DND-41 (cell line): ENCODE results near the gene PRRT1B.
"Not testable (repeated sequence)": the region's sequence is repeated elsewhere in the genome, so short reads cannot be mapped to it uniquely, and the experiment has no call there.

Experiments used
- ATAC-seq: fragments of 200-7000 bp; cut with Tn5 transposase; 3 replicates; pipeline ENCODE4 v1.9.1; 2021; ENCODE audit warnings: low read depth; ENCODE audit not compliant: insufficient read depth
- DNase-seq: peaks from one replicate; pipeline ENCODE4 v3.0.0-alpha.2; 2020
- H2AFZ ChIP-seq: 2 replicates; pipeline ENCODE4 v1.6.0; 2012; ENCODE audit warnings: low read depth, low read length
- H3K27ac ChIP-seq: 2 replicates; pipeline ENCODE4 v1.5.1; 2012; ENCODE audit warnings: low read length, inconsistent platforms
- H3K27me3 ChIP-seq: fragments of 200-600 bp; sonication (generic); 2 replicates; pipeline ENCODE4 v1.6.0; 2012; ENCODE audit warnings: low read length, mild to moderate bottlenecking, inconsistent platforms; ENCODE audit not compliant: insufficient read depth, poor library complexity
- H3K36me3 ChIP-seq: 2 replicates; pipeline ENCODE4 v1.5.1; 2012; ENCODE audit warnings: low read length, inconsistent platforms; ENCODE audit not compliant: insufficient read depth
- H3K4me1 ChIP-seq: 2 replicates; pipeline ENCODE4 v1.5.1; 2012; ENCODE audit warnings: mild to moderate bottlenecking, low read length; ENCODE audit not compliant: insufficient read depth
- H3K4me2 ChIP-seq: 2 replicates; pipeline ENCODE4 v1.6.0; 2012; ENCODE audit warnings: mild to moderate bottlenecking, moderate library complexity, low read length, inconsistent platforms; ENCODE audit not compliant: insufficient read depth
- H3K4me3 ChIP-seq, 2 experiments: fragments of 200-600 bp in 1 of 2; shearing (Covaris generic) in 1 of 2; 2 replicates each; pipeline ENCODE4 v1.5.1; 2012 to 2016; ENCODE audit warnings: inconsistent platforms in 2 of 2, low read length in 2 of 2, mild to moderate bottlenecking in 2 of 2, low read depth in 1 of 2, moderate library complexity in 1 of 2
- H3K79me2 ChIP-seq: 2 replicates; pipeline ENCODE4 v1.6.0; 2012; ENCODE audit warnings: low read length, inconsistent platforms; ENCODE audit not compliant: insufficient read depth
- H3K9ac ChIP-seq: 2 replicates; pipeline ENCODE4 v1.6.0; 2012; ENCODE audit warnings: low read depth, mild to moderate bottlenecking, inconsistent platforms, low read length, moderate library complexity
- H3K9me3 ChIP-seq: 2 replicates; pipeline ENCODE4 v1.5.1; 2012; ENCODE audit warnings: low read length, moderate library complexity, mild to moderate bottlenecking, inconsistent platforms; ENCODE audit not compliant: insufficient read depth, severe bottlenecking
- H4K20me1 ChIP-seq: 2 replicates; pipeline ENCODE4 v1.6.0; 2012; ENCODE audit warnings: low read length; ENCODE audit not compliant: insufficient read depth
- EZH2 ChIP-seq: IDR thresholded peaks from 3 replicates; pipeline ENCODE4 v1.6.1; 2012; ENCODE audit warnings: borderline replicate concordance, low read depth, mild to moderate bottlenecking, moderate library complexity, low read length, inconsistent platforms; ENCODE audit not compliant: severe bottlenecking
- TF ChIP-seq, protein P1 (sequence below): IDR thresholded peaks from 2 replicates; pipeline ENCODE4 v1.5.1; 2012; ENCODE audit warnings: borderline replicate concordance, low read length, moderate library complexity, mild to moderate bottlenecking; ENCODE audit not compliant: poor library complexity, severe bottlenecking; ENCODE audit errors: extremely low read depth

The PRRT1B gene

DNA sequence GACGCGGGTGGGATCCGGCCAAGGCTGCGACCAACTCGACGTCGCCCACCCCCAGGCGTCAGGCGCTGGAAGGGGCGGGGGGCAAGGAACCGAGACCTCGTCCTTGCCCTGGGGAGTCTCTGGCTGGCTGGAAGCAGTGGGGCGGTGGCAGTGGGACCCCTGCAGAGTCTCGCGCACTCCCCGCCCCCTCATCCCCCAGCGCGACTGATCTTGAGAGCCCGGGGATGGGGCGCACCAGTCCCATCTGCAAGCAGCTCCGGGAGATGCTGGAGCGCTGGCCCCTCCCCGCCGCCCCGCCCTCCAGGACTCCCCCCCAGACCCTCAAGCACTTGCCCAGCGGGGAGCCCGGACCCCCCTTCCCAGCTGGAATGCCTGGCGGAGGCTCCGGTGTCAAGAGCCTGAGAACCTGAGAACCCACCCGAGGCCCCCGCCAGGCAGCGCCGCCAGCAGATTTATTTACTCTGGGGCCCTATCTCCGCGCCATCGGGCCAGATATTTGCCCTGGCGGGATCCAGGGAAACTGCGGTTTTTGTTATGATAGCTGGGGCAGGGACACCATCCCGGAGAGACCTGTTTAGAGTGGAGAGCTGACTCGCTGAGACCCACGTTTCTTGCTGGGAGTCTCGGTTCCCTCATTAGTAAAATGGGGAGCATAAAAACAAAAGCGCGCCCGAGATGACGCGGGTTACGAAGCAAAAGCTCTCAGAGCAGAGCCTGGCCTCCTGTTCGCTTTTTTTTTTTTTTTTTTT lies 1.2 kb downstream of the PRRT1B start:
- ATAC-seq, result no peak
- no peaks in the 10 kb centered on the region for H3K27me3 ChIP-seq
- H3K9ac ChIP-seq, result no peak overlapping the region
- H3K27ac ChIP-seq, result no peak overlapping the region
- TF ChIP-seq EZH2, result no peak
- TF ChIP-seq, protein P1, sequence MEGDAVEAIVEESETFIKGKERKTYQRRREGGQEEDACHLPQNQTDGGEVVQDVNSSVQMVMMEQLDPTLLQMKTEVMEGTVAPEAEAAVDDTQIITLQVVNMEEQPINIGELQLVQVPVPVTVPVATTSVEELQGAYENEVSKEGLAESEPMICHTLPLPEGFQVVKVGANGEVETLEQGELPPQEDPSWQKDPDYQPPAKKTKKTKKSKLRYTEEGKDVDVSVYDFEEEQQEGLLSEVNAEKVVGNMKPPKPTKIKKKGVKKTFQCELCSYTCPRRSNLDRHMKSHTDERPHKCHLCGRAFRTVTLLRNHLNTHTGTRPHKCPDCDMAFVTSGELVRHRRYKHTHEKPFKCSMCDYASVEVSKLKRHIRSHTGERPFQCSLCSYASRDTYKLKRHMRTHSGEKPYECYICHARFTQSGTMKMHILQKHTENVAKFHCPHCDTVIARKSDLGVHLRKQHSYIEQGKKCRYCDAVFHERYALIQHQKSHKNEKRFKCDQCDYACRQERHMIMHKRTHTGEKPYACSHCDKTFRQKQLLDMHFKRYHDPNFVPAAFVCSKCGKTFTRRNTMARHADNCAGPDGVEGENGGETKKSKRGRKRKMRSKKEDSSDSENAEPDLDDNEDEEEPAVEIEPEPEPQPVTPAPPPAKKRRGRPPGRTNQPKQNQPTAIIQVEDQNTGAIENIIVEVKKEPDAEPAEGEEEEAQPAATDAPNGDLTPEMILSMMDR, result no peak
- no peaks in the 10 kb centered on the region for H3K79me2 ChIP-seq
- DNase-seq, result no peak
- no peak overlapping the region for H3K4me2 ChIP-seq
- H4K20me1 ChIP-seq, result no peaks in the 10 kb centered on the region
- H2AFZ ChIP-seq, result no peak overlapping the region
- no peak overlapping the region for H3K4me3 ChIP-seq
- no peaks in the 10 kb centered on the region for H3K4me1 ChIP-seq
- no peaks in the 10 kb centered on the region for H3K36me3 ChIP-seq
- H3K9me3 ChIP-seq, result peaks cover 6% of the 10 kb centered on the region

DNA sequence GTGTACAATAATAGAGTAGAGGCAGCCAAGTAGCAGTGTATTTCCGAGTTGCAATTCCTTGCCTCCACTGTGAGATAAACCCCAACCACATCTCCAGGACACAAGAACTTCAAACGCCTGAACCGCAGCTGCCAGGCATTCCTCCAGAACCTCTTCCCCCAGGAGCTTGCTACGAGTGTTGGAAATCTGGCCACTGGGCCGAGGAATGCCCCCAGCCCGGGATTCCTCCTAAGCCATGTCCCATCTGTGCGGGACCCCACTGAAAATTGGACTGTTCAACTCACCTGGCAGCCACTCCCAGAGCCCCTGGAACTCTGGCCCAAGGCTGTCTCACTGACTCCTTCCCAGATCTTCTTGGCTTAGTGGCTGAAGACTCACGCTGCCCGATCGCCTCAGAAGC lies 3.9 kb downstream of the PRRT1B start:
- ATAC-seq, DNase-seq, H3K79me2 ChIP-seq, H3K4me2 ChIP-seq, H3K4me1 ChIP-seq, H2AFZ ChIP-seq, H4K20me1 ChIP-seq, H3K4me3 ChIP-seq, H3K36me3 ChIP-seq, H3K27me3 ChIP-seq, H3K9ac ChIP-seq, H3K9me3 ChIP-seq, H3K27ac ChIP-seq: not testable (repeated sequence)

DNA sequence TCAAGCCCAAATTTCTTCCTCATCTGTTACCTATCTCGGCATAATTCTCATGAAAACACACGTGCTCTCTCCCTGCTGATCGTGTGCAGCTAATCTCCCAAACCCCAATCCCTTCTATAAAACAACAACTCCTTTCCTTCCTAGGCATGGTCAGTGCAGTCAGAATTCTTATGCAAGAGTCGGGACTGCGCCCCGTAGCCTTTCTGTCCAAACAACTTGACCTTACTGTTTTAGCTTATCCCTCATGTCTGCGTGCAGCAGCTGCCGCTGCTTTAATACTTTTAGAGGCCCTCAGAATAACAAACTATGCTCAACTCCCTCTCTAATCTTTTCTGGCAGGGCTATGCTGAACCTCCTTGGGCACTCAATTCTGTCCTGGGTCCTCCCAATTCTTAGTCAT lies 5.1 kb downstream of the PRRT1B start:
- H3K4me3 ChIP-seq, H3K27me3 ChIP-seq, ATAC-seq, H3K9ac ChIP-seq, H3K79me2 ChIP-seq, H3K9me3 ChIP-seq, H2AFZ ChIP-seq, H3K4me2 ChIP-seq, H4K20me1 ChIP-seq, H3K4me1 ChIP-seq, H3K27ac ChIP-seq, DNase-seq, H3K36me3 ChIP-seq: not testable (repeated sequence)

DNA sequence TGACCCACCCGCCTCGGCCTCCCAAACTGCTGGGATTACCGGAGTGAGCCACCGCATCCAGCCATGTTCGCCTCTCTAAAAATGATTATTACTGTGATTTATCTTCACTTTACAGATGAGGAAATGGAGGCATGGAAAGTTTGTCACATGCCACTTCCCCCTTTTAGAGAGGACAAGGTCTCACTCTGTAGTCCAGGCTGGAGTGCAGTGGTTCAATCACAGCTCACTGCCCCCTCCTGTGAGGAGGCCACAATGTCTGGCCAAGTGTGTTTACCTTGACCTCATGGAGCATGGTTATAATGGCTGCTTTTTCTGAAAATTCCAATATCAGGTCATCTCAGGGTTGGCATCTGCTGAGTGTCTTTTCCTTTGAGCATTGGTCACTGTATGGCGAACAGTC lies 6.7 kb downstream of the PRRT1B start:
- H3K4me1 ChIP-seq, result no peaks in the 10 kb centered on the region
- no peak for ATAC-seq
- no peaks in the 10 kb centered on the region for H3K36me3 ChIP-seq
- H2AFZ ChIP-seq, result no peak overlapping the region
- H3K9ac ChIP-seq, result no peak overlapping the region
- H4K20me1 ChIP-seq, result no peaks in the 10 kb centered on the region
- H3K9me3 ChIP-seq, result no peaks in the 10 kb centered on the region
- no peak overlapping the region for H3K4me3 ChIP-seq
- H3K27me3 ChIP-seq, result no peaks in the 10 kb centered on the region
- no peak overlapping the region for H3K27ac ChIP-seq
- TF ChIP-seq, protein P1, result no peak
- TF ChIP-seq EZH2, result no peak
- no peak for DNase-seq
- no peaks in the 10 kb centered on the region for H3K79me2 ChIP-seq
- H3K4me2 ChIP-seq, result no peak overlapping the region
